Ectodermal cell (in vitro differentiated cells): Measurements from ENCODE around the gene KCNV2.

Experiments
- H3K27ac ChIP-seq: 2 replicates; pipeline ENCODE4 v1.7.0; 2013; ENCODE audit warnings: mild to moderate bottlenecking, low read depth, low read length; ENCODE audit not compliant: insufficient read depth, poor library complexity, severe bottlenecking
- H3K27me3 ChIP-seq: 2 replicates; pipeline ENCODE4 v1.7.0; 2013; ENCODE audit warnings: mild to moderate bottlenecking, low read length; ENCODE audit not compliant: insufficient read depth, control insufficient read depth, poor library complexity, severe bottlenecking
- H3K36me3 ChIP-seq: one replicate; pipeline ENCODE4 v1.7.0; 2013; ENCODE audit warnings: low read length; ENCODE audit not compliant: control insufficient read depth, insufficient read depth
- H3K4me1 ChIP-seq: one replicate; pipeline ENCODE4 v1.7.0; 2013; ENCODE audit warnings: low read length; ENCODE audit not compliant: control insufficient read depth, insufficient read depth
- H3K4me3 ChIP-seq: 2 replicates; pipeline ENCODE4 v1.7.0; 2013; ENCODE audit warnings: low read depth, low read length, control low read depth; ENCODE audit not compliant: insufficient read depth
- H3K9me3 ChIP-seq: 2 replicates; pipeline ENCODE4 v1.7.0; 2013; ENCODE audit warnings: mild to moderate bottlenecking, low read length, moderate library complexity; ENCODE audit not compliant: control insufficient read depth
- WGBS, 2 experiments: methylation state at CpG; one replicate each; pipeline ENCODE4 v1.1.7; 2013; ENCODE audit warnings: missing lambda C conversion rate in 2 of 2; 5-methylcytosine and 5-hydroxymethylcytosine counted together

KCNV2 gene

DNA sequence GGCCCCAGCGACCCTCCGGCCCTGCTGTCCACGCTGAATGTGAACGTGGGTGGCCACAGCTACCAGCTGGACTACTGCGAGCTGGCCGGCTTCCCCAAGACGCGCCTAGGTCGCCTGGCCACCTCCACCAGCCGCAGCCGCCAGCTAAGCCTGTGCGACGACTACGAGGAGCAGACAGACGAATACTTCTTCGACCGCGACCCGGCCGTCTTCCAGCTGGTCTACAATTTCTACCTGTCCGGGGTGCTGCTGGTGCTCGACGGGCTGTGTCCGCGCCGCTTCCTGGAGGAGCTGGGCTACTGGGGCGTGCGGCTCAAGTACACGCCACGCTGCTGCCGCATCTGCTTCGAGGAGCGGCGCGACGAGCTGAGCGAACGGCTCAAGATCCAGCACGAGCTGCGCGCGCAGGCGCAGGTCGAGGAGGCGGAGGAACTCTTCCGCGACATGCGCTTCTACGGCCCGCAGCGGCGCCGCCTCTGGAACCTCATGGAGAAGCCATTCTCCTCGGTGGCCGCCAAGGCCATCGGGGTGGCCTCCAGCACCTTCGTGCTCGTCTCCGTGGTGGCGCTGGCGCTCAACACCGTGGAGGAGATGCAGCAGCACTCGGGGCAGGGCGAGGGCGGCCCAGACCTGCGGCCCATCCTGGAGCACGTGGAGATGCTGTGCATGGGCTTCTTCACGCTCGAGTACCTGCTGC, 839 bp downstream of the KCNV2 start:
- Histone ChIP-seq H3K9me3 (no peaks in the 10 kb centered on the region), H3K27ac (no peak overlapping the region)
- WGBS, 2 experiments: 96% methylated on average over 69 of the region's 69 CpGs

DNA sequence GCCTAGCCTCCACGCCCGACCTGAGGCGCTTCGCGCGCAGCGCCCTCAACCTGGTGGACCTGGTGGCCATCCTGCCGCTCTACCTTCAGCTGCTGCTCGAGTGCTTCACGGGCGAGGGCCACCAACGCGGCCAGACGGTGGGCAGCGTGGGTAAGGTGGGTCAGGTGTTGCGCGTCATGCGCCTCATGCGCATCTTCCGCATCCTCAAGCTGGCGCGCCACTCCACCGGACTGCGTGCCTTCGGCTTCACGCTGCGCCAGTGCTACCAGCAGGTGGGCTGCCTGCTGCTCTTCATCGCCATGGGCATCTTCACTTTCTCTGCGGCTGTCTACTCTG, 1.4 kb downstream of the KCNV2 start:
- WGBS, 2 experiments: 96 to 97% methylated on average over 29 of the region's 29 CpGs

More for the DNA sequence above, 839 bp downstream of the KCNV2 start:
- Histone ChIP-seq H3K4me3 (no peak overlapping the region), H3K27me3 (no peaks in the 10 kb centered on the region), H3K4me1 (no peaks in the 10 kb centered on the region), H3K36me3 (peaks cover 8% of the 10 kb centered on the region)

GRCh38 chr9:2720179-2720654, 2.9 kb downstream of the KCNV2 start:
- Histone ChIP-seq H3K4me1 (no peaks in the 10 kb centered on the region), H3K9me3 (no peaks in the 10 kb centered on the region), H3K4me3 (no peak overlapping the region), H3K36me3 (peaks cover 8% of the 10 kb centered on the region), H3K27ac (no peak overlapping the region), H3K27me3 (no peaks in the 10 kb centered on the region)
- 93 to 100% methylated on average over 1 of the region's 1 CpG for WGBS, 2 experiments

More for the DNA sequence above, 1.4 kb downstream of the KCNV2 start:
- no peak overlapping the region for H3K4me3 ChIP-seq
- no peaks in the 10 kb centered on the region for H3K4me1 ChIP-seq
- no peaks in the 10 kb centered on the region for H3K9me3 ChIP-seq
- no peak overlapping the region for H3K27ac ChIP-seq
- H3K27me3 ChIP-seq: no peaks in the 10 kb centered on the region
- peaks cover 8% of the 10 kb centered on the region for H3K36me3 ChIP-seq

DNA sequence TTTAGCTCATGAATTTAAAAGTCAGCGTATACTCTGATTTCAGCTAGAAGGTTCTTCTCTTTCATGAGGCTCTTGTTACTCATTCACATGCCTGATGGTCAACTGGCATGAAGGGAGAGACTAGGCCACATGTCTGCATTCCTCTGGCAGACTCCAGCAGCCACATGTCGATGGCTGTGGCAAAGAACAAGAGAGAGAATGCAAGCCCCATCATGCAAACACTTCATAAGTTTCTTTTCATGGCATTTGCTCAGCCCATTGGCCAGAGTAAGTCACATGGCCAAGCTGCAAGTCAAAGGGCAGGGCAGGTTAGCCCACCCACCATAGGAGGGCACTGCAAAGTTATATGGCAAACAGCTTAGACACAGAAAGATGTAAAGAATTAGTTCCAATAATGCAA, 5.4 kb downstream of the KCNV2 start:
- H3K27ac ChIP-seq: no peak overlapping the region
- no peak overlapping the region for H3K4me3 ChIP-seq
- no peaks in the 10 kb centered on the region for H3K4me1 ChIP-seq
- peaks cover 8% of the 10 kb centered on the region for H3K36me3 ChIP-seq
- no peaks in the 10 kb centered on the region for H3K27me3 ChIP-seq
- H3K9me3 ChIP-seq: no peaks in the 10 kb centered on the region
- WGBS, 2 experiments: 92 to 95% methylated on average over 2 of the region's 2 CpGs

DNA sequence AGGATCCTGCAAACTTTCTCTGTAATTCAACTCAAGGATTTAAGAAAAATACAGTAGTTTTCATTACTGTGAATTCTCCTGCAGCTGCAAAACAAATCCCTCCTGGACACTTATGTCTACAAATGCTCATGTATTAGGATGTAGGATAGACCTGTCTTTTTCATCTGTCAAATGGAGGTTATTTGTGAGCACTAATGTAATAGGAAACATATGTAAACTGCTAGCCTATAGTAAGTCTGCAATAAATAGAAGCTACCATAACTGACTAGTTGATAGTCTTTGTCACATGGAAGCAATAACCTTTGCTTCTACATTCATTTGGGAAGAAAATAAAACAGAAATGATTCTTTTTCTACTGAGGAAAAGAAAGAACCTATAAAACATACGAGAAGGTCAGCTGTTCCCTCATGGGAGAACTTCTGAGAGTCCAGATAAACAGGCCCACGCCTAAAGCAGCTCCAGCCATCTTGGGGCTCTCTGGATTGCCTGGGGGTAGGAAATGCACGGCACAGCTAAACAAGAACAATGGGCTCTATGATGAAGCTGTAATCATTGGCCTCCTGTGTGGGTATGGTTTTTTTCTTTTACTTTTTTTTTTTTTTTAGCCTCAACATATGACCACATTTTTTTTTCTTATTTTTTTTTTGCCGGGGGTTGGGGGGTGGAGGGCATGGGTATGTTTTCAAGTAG, 6.2 kb downstream of the KCNV2 start:
- 89 to 93% methylated on average over 3 of the region's 4 CpGs for WGBS, 2 experiments
- Histone ChIP-seq H3K36me3 (peaks cover 6% of the 10 kb centered on the region), H3K27ac (no peak overlapping the region), H3K4me3 (no peak overlapping the region), H3K27me3 (no peaks in the 10 kb centered on the region), H3K4me1 (no peaks in the 10 kb centered on the region), H3K9me3 (no peaks in the 10 kb centered on the region)

- H3K4me3 ChIP-seq: no peak overlapping the region
- no peaks in the 10 kb centered on the region for H3K27me3 ChIP-seq
- no peaks in the 10 kb centered on the region for H3K9me3 ChIP-seq
- no peaks in the 10 kb centered on the region for H3K36me3 ChIP-seq
- WGBS, 2 experiments: 93 to 95% methylated on average over 3 to 4 of the region's 4 CpGs
- H3K27ac ChIP-seq: no peak overlapping the region
- H3K4me1 ChIP-seq: no peaks in the 10 kb centered on the region
Measured at GRCh38 chr9:2725126-2725525, 7.8 kb downstream of the KCNV2 start.

GRCh38 chr9:2725898-2726649, 8.8 kb downstream of the KCNV2 start:
- Histone ChIP-seq H3K27me3 (no peaks in the 10 kb centered on the region), H3K36me3 (no peaks in the 10 kb centered on the region), H3K4me3 (no peak overlapping the region), H3K9me3 (no peaks in the 10 kb centered on the region), H3K4me1 (no peaks in the 10 kb centered on the region), H3K27ac (no peak overlapping the region)
- WGBS, 2 experiments: 92 to 97% methylated on average over 4 of the region's 4 CpGs

- Histone ChIP-seq H3K4me3 (no peak overlapping the region), H3K36me3 (no peaks in the 10 kb centered on the region)
- WGBS, 2 experiments: 92 to 93% methylated on average over 11 to 12 of the region's 13 CpGs
Measured at GRCh38 chr9:2726650-2727340, 9.5 kb downstream of the KCNV2 start.

DNA sequence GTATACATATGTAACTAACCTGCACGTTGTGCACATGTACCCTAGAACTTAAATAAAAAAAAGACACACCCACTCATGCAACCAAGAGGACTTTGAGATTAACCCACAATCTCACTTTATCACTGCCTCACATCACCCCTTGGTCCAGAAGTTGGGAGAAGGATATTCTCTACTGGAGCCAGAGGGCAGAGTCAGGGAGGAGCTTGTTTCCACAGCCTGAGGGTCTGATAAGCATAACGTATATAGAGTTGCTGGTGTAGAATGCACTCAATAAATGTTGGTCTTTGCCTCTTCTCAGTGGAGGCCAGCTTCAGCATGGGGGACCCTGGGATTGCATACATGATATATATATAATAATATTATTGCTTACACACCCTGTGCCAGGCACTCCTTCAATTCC, 10.1 kb downstream of the KCNV2 start:
- H3K27ac ChIP-seq: no peak overlapping the region
- H3K27me3 ChIP-seq: no peaks in the 10 kb centered on the region
- no peak overlapping the region for H3K4me3 ChIP-seq
- no peaks in the 10 kb centered on the region for H3K4me1 ChIP-seq
- 94 to 98% methylated on average over 2 of the region's 2 CpGs for WGBS, 2 experiments
- no peaks in the 10 kb centered on the region for H3K36me3 ChIP-seq
- no peaks in the 10 kb centered on the region for H3K9me3 ChIP-seq

More at GRCh38 chr9:2726650-2727340, 9.5 kb downstream of the KCNV2 start:
- Histone ChIP-seq H3K27ac (no peak overlapping the region), H3K4me1 (no peaks in the 10 kb centered on the region), H3K27me3 (no peaks in the 10 kb centered on the region), H3K9me3 (no peaks in the 10 kb centered on the region)
